ENCODE measurements around the gene CD300LB.

Gene CD300LB

GRCh38 chr17:74480290-74480689 lies 51.0 kb downstream of the CD300LB start:
- DNase-seq (ENCODE audit: insufficient read length, low spot score) (no peak), FAIRE-seq (no peak)
- TF ChIP-seq POLR2A (IDR thresholded peaks at IDR 0.05; ENCODE audit: low read depth, low read length): no peak

- no peak for TF ChIP-seq POLR2A (IDR thresholded peaks at IDR 0.05; ENCODE audit: low read depth, low read length)
- DNase-seq (ENCODE audit: insufficient read length, low spot score): no peak
- FAIRE-seq: no peak
Observed at GRCh38 chr17:74478420-74479100, 52.7 kb downstream of the CD300LB start.

GRCh38 chr17:74477411-74477810 lies 53.9 kb downstream of the CD300LB start:
- DNase-seq (ENCODE audit: insufficient read length, low spot score) (no peak), FAIRE-seq (no peak)
- no peak for TF ChIP-seq POLR2A (IDR thresholded peaks at IDR 0.05; ENCODE audit: low read depth, low read length)

GRCh38 chr17:74475189-74475588 lies 56.1 kb downstream of the CD300LB start:
- TF ChIP-seq POLR2A (IDR thresholded peaks at IDR 0.05; ENCODE audit: low read depth, low read length): no peak
- FAIRE-seq (no peak), DNase-seq (ENCODE audit: insufficient read length, low spot score) (no peak)

GRCh38 chr17:74474043-74474792 lies 57.1 kb downstream of the CD300LB start:
- no peak for FAIRE-seq
- no peak for DNase-seq (ENCODE audit: insufficient read length, low spot score)
- TF ChIP-seq POLR2A (IDR thresholded peaks at IDR 0.05; ENCODE audit: low read depth, low read length): no peak

- DNase-seq (ENCODE audit: insufficient read length, low spot score) (no peak), FAIRE-seq (no peak)
- TF ChIP-seq POLR2A (IDR thresholded peaks at IDR 0.05; ENCODE audit: low read depth, low read length): no peak
Observed at GRCh38 chr17:74473294-74473693, 58.0 kb downstream of the CD300LB start.

- no peak for FAIRE-seq
Observed at GRCh38 chr17:74472890-74473289, 58.4 kb downstream of the CD300LB start.

GRCh38 chr17:74471341-74471740 lies 59.9 kb downstream of the CD300LB start:
- TF ChIP-seq POLR2A (IDR thresholded peaks at IDR 0.05; ENCODE audit: low read depth, low read length): no peak
- FAIRE-seq (no peak), DNase-seq (ENCODE audit: insufficient read length, low spot score) (no peak)

More at GRCh38 chr17:74472890-74473289, 58.4 kb downstream of the CD300LB start:
- no peak for TF ChIP-seq POLR2A (IDR thresholded peaks at IDR 0.05; ENCODE audit: low read depth, low read length)
- no peak for DNase-seq (ENCODE audit: insufficient read length, low spot score)
